ENCODE data around the gene LDLRAD3.

LDLRAD3 gene

GRCh38 chr11:36195496-36196354 is 251.9 kb downstream of the LDLRAD3 start:
- H3K9me3 ChIP-seq (ENCODE audit: control insufficient read depth, low read length) = no peaks in the 10 kb centered on the region
- H3K4me2 ChIP-seq (ENCODE audit: low read length) = no peak overlapping the region
- no peaks in the 10 kb centered on the region for H3K36me3 ChIP-seq (ENCODE audit: control insufficient read depth, insufficient read depth, low read length)
- H3K79me2 ChIP-seq = no peaks in the 10 kb centered on the region
- H2AFZ ChIP-seq = no peak overlapping the region
- H3K4me1 ChIP-seq = no peaks in the 10 kb centered on the region
- no peak overlapping the region for H3K27ac ChIP-seq
- no peak overlapping the region for H3K4me3 ChIP-seq (ENCODE audit: low read depth, low read length)
- TF ChIP-seq CTCF (IDR thresholded peaks at IDR 0.05) = no peak
- no peaks in the 10 kb centered on the region for H3K27me3 ChIP-seq (ENCODE audit: control insufficient read depth, insufficient read depth, low read length)
- H3K9ac ChIP-seq = no peak overlapping the region

- Histone ChIP-seq H3K27me3 (ENCODE audit: control insufficient read depth, insufficient read depth, low read length) (no peaks in the 10 kb centered on the region), H3K27ac (no peak overlapping the region), H3K9ac (no peak overlapping the region), H3K9me3 (ENCODE audit: control insufficient read depth, low read length) (no peaks in the 10 kb centered on the region), H3K4me1 (no peaks in the 10 kb centered on the region), H3K4me2 (ENCODE audit: low read length) (no peak overlapping the region), H3K4me3 (ENCODE audit: low read depth, low read length) (no peak overlapping the region), H3K79me2 (no peaks in the 10 kb centered on the region), H2AFZ (no peak overlapping the region), H3K36me3 (ENCODE audit: control insufficient read depth, insufficient read depth, low read length) (no peaks in the 10 kb centered on the region)
- TF ChIP-seq CTCF (IDR thresholded peaks at IDR 0.05) = no peak
These were observed 252.6 kb downstream of the LDLRAD3 start for GRCh38 chr11:36196411-36196998.

- Histone ChIP-seq H3K9me3 (ENCODE audit: control insufficient read depth, low read length) (no peaks in the 10 kb centered on the region), H3K27ac (no peak overlapping the region), H3K4me1 (no peaks in the 10 kb centered on the region), H3K4me3 (ENCODE audit: low read depth, low read length) (no peak overlapping the region), H3K27me3 (ENCODE audit: control insufficient read depth, insufficient read depth, low read length) (no peaks in the 10 kb centered on the region), H2AFZ (no peak overlapping the region), H3K4me2 (ENCODE audit: low read length) (no peak overlapping the region), H3K79me2 (no peaks in the 10 kb centered on the region), H3K36me3 (ENCODE audit: control insufficient read depth, insufficient read depth, low read length) (no peaks in the 10 kb centered on the region), H3K9ac (no peak overlapping the region)
- TF ChIP-seq CTCF (IDR thresholded peaks at IDR 0.05) = no peak
These were observed 257.5 kb downstream of the LDLRAD3 start for GRCh38 chr11:36201411-36201810.

- H2AFZ ChIP-seq = no peak overlapping the region
- H3K4me1 ChIP-seq = no peaks in the 10 kb centered on the region
- no peaks in the 10 kb centered on the region for H3K36me3 ChIP-seq (ENCODE audit: control insufficient read depth, insufficient read depth, low read length)
- no peaks in the 10 kb centered on the region for H3K9me3 ChIP-seq (ENCODE audit: control insufficient read depth, low read length)
- no peaks in the 10 kb centered on the region for H3K79me2 ChIP-seq
- H3K27ac ChIP-seq = no peak overlapping the region
- no peak for TF ChIP-seq CTCF (IDR thresholded peaks at IDR 0.05)
- H3K9ac ChIP-seq = no peak overlapping the region
- no peaks in the 10 kb centered on the region for H3K27me3 ChIP-seq (ENCODE audit: control insufficient read depth, insufficient read depth, low read length)
- no peak overlapping the region for H3K4me3 ChIP-seq (ENCODE audit: low read depth, low read length)
- H3K4me2 ChIP-seq (ENCODE audit: low read length) = no peak overlapping the region
These were observed 261.7 kb downstream of the LDLRAD3 start for GRCh38 chr11:36205536-36205935.
